ENCODE measurements around the gene ASTL.

ASTL gene

GRCh38 chr2:96174251-96175144 is 36.2 kb upstream of the ASTL start:
- Histone ChIP-seq H3K4me1 (ENCODE audit: control insufficient read depth in 5 of 5, insufficient read depth in 5 of 5, low read length in 5 of 5) (peaks cover 0 to 3% (median 0%) of the 10 kb centered on the region in 5 donors), H3K4me3 (ENCODE audit: low read depth in 1 of 5, low read length in 5 of 5) (no peak overlapping the region), H3K9me3 (ENCODE audit: control insufficient read depth in 5 of 5, low read length in 5 of 5) (peaks cover 0 to 4% (median 0%) of the 10 kb centered on the region in 5 donors), H3K36me3 (ENCODE audit: control insufficient read depth in 5 of 5, insufficient read depth in 5 of 5, low read length in 5 of 5) (no peaks in the 10 kb centered on the region), H3K27me3 (ENCODE audit: control insufficient read depth in 5 of 5, insufficient read depth in 4 of 5, low read length in 5 of 5) (no peaks in the 10 kb centered on the region), H3K27ac (ENCODE audit: low read depth, low read length) (no peak overlapping the region), H3K9ac (ENCODE audit: low read length in 5 of 5) (no peak overlapping the region)

- H3K27ac ChIP-seq (ENCODE audit: low read depth, low read length): no peak overlapping the region
- H3K9me3 ChIP-seq (ENCODE audit: control insufficient read depth in 5 of 5, low read length in 5 of 5): peaks cover 0 to 4% (median 0%) of the 10 kb centered on the region in 5 donors
- no peak overlapping the region for H3K9ac ChIP-seq (ENCODE audit: low read length in 5 of 5)
- peaks cover 0 to 3% (median 0%) of the 10 kb centered on the region in 5 donors for H3K4me1 ChIP-seq (ENCODE audit: control insufficient read depth in 5 of 5, insufficient read depth in 5 of 5, low read length in 5 of 5)
- no peaks in the 10 kb centered on the region for H3K27me3 ChIP-seq (ENCODE audit: control insufficient read depth in 5 of 5, insufficient read depth in 4 of 5, low read length in 5 of 5)
- no peaks in the 10 kb centered on the region for H3K36me3 ChIP-seq (ENCODE audit: control insufficient read depth in 5 of 5, insufficient read depth in 5 of 5, low read length in 5 of 5)
- H3K4me3 ChIP-seq (ENCODE audit: low read depth in 1 of 5, low read length in 5 of 5): no peak overlapping the region
These were observed 33.5 kb upstream of the ASTL start for GRCh38 chr2:96171831-96172230.

GRCh38 chr2:96170626-96171025 is 32.3 kb upstream of the ASTL start:
- Histone ChIP-seq H3K9me3 (ENCODE audit: control insufficient read depth in 5 of 5, low read length in 5 of 5) (peaks cover 0 to 4% (median 0%) of the 10 kb centered on the region in 5 donors), H3K36me3 (ENCODE audit: control insufficient read depth in 5 of 5, insufficient read depth in 5 of 5, low read length in 5 of 5) (no peaks in the 10 kb centered on the region), H3K27me3 (ENCODE audit: control insufficient read depth in 5 of 5, insufficient read depth in 4 of 5, low read length in 5 of 5) (no peaks in the 10 kb centered on the region), H3K9ac (ENCODE audit: low read length in 5 of 5) (no peak overlapping the region), H3K27ac (ENCODE audit: low read depth, low read length) (no peak overlapping the region), H3K4me3 (ENCODE audit: low read depth in 1 of 5, low read length in 5 of 5) (no peak overlapping the region), H3K4me1 (ENCODE audit: control insufficient read depth in 5 of 5, insufficient read depth in 5 of 5, low read length in 5 of 5) (peaks cover 0 to 3% (median 0%) of the 10 kb centered on the region in 5 donors)

GRCh38 chr2:96169868-96170507 is 31.7 kb upstream of the ASTL start:
- peaks cover 0 to 4% (median 0%) of the 10 kb centered on the region in 5 donors for H3K9me3 ChIP-seq (ENCODE audit: control insufficient read depth in 5 of 5, low read length in 5 of 5)
- H3K4me1 ChIP-seq (ENCODE audit: control insufficient read depth in 5 of 5, insufficient read depth in 5 of 5, low read length in 5 of 5): peaks cover 0 to 3% (median 0%) of the 10 kb centered on the region in 5 donors
- H3K4me3 ChIP-seq (ENCODE audit: low read depth in 1 of 5, low read length in 5 of 5): no peak overlapping the region
- H3K36me3 ChIP-seq (ENCODE audit: control insufficient read depth in 5 of 5, insufficient read depth in 5 of 5, low read length in 5 of 5): no peaks in the 10 kb centered on the region
- H3K9ac ChIP-seq (ENCODE audit: low read length in 5 of 5): no peak overlapping the region
- no peak overlapping the region for H3K27ac ChIP-seq (ENCODE audit: low read depth, low read length)
- H3K27me3 ChIP-seq (ENCODE audit: control insufficient read depth in 5 of 5, insufficient read depth in 4 of 5, low read length in 5 of 5): no peaks in the 10 kb centered on the region

GRCh38 chr2:96167407-96168013 is 29.2 kb upstream of the ASTL start:
- Histone ChIP-seq H3K4me1 (ENCODE audit: control insufficient read depth in 5 of 5, insufficient read depth in 5 of 5, low read length in 5 of 5) (no peaks in the 10 kb centered on the region), H3K27ac (ENCODE audit: low read depth, low read length) (no peak overlapping the region), H3K27me3 (ENCODE audit: control insufficient read depth in 5 of 5, insufficient read depth in 4 of 5, low read length in 5 of 5) (peaks cover 0 to 6% (median 2%) of the 10 kb centered on the region in 5 donors), H3K4me3 (ENCODE audit: low read depth in 1 of 5, low read length in 5 of 5) (no peak overlapping the region), H3K9me3 (ENCODE audit: control insufficient read depth in 5 of 5, low read length in 5 of 5) (peaks cover 0 to 4% (median 0%) of the 10 kb centered on the region in 5 donors), H3K36me3 (ENCODE audit: control insufficient read depth in 5 of 5, insufficient read depth in 5 of 5, low read length in 5 of 5) (no peaks in the 10 kb centered on the region), H3K9ac (ENCODE audit: low read length in 5 of 5) (no peak overlapping the region)

- Histone ChIP-seq H3K9ac (ENCODE audit: low read length in 5 of 5) (no peak overlapping the region), H3K9me3 (ENCODE audit: control insufficient read depth in 5 of 5, low read length in 5 of 5) (peaks cover 0 to 2% (median 0%) of the 10 kb centered on the region in 5 donors), H3K4me3 (ENCODE audit: low read depth in 1 of 5, low read length in 5 of 5) (no peak overlapping the region), H3K27me3 (ENCODE audit: control insufficient read depth in 5 of 5, insufficient read depth in 4 of 5, low read length in 5 of 5) (peaks cover 0 to 6% (median 2%) of the 10 kb centered on the region in 5 donors), H3K36me3 (ENCODE audit: control insufficient read depth in 5 of 5, insufficient read depth in 5 of 5, low read length in 5 of 5) (no peaks in the 10 kb centered on the region), H3K4me1 (ENCODE audit: control insufficient read depth in 5 of 5, insufficient read depth in 5 of 5, low read length in 5 of 5) (no peaks in the 10 kb centered on the region), H3K27ac (ENCODE audit: low read depth, low read length) (no peak overlapping the region)
These were observed 26.3 kb upstream of the ASTL start for GRCh38 chr2:96164459-96165184.

GRCh38 chr2:96163768-96164429 is 25.6 kb upstream of the ASTL start:
- peak overlapping the region in 1 of 5 donors; percentile 23 for H3K9ac ChIP-seq (ENCODE audit: low read length in 5 of 5)
- no peak overlapping the region for H3K27ac ChIP-seq (ENCODE audit: low read depth, low read length)
- H3K4me1 ChIP-seq (ENCODE audit: control insufficient read depth in 5 of 5, insufficient read depth in 5 of 5, low read length in 5 of 5): no peaks in the 10 kb centered on the region
- H3K36me3 ChIP-seq (ENCODE audit: control insufficient read depth in 5 of 5, insufficient read depth in 5 of 5, low read length in 5 of 5): no peaks in the 10 kb centered on the region
- H3K4me3 ChIP-seq (ENCODE audit: low read depth in 1 of 5, low read length in 5 of 5): no peak overlapping the region
- peaks cover 0 to 6% (median 2%) of the 10 kb centered on the region in 5 donors for H3K27me3 ChIP-seq (ENCODE audit: control insufficient read depth in 5 of 5, insufficient read depth in 4 of 5, low read length in 5 of 5)
- H3K9me3 ChIP-seq (ENCODE audit: control insufficient read depth in 5 of 5, low read length in 5 of 5): peaks cover 0 to 2% (median 0%) of the 10 kb centered on the region in 5 donors

- H3K9ac ChIP-seq (ENCODE audit: low read length in 5 of 5): peak overlapping the region in 1 of 5 donors; percentile 23
- no peak overlapping the region for H3K4me3 ChIP-seq (ENCODE audit: low read depth in 1 of 5, low read length in 5 of 5)
- no peaks in the 10 kb centered on the region for H3K4me1 ChIP-seq (ENCODE audit: control insufficient read depth in 5 of 5, insufficient read depth in 5 of 5, low read length in 5 of 5)
- peaks cover 0 to 2% (median 0%) of the 10 kb centered on the region in 5 donors for H3K9me3 ChIP-seq (ENCODE audit: control insufficient read depth in 5 of 5, low read length in 5 of 5)
- H3K27ac ChIP-seq (ENCODE audit: low read depth, low read length): no peak overlapping the region
- no peaks in the 10 kb centered on the region for H3K36me3 ChIP-seq (ENCODE audit: control insufficient read depth in 5 of 5, insufficient read depth in 5 of 5, low read length in 5 of 5)
- peaks cover 0 to 6% (median 2%) of the 10 kb centered on the region in 5 donors for H3K27me3 ChIP-seq (ENCODE audit: control insufficient read depth in 5 of 5, insufficient read depth in 4 of 5, low read length in 5 of 5)
These were observed 25.1 kb upstream of the ASTL start for GRCh38 chr2:96163415-96163767.

GRCh38 chr2:96161898-96162297 is 23.6 kb upstream of the ASTL start:
- H3K27ac ChIP-seq (ENCODE audit: low read depth, low read length): no peak overlapping the region
- peaks cover 0 to 10% (median 8%) of the 10 kb centered on the region in 5 donors for H3K27me3 ChIP-seq (ENCODE audit: control insufficient read depth in 5 of 5, insufficient read depth in 4 of 5, low read length in 5 of 5)
- H3K9ac ChIP-seq (ENCODE audit: low read length in 5 of 5): no peak overlapping the region
- H3K36me3 ChIP-seq (ENCODE audit: control insufficient read depth in 5 of 5, insufficient read depth in 5 of 5, low read length in 5 of 5): no peaks in the 10 kb centered on the region
- peaks cover 0 to 6% (median 0%) of the 10 kb centered on the region in 5 donors for H3K4me1 ChIP-seq (ENCODE audit: control insufficient read depth in 5 of 5, insufficient read depth in 5 of 5, low read length in 5 of 5)
- peaks cover 0 to 2% (median 0%) of the 10 kb centered on the region in 5 donors for H3K9me3 ChIP-seq (ENCODE audit: control insufficient read depth in 5 of 5, low read length in 5 of 5)
- no peak overlapping the region for H3K4me3 ChIP-seq (ENCODE audit: low read depth in 1 of 5, low read length in 5 of 5)

All from subcutaneous abdominal adipose tissue (tissue), 5 donors.